ENCODE measurements around the gene RELN. TPM values are rescaled to one million over a fixed set of nuclear protein-coding genes. Genes with fewer than 3 reads are reported as not detected.

The RELN gene
- total RNA-seq, 4 donors from 2014 or later: 0.02 to 0.73 (median 0.39) TPM; not detected in 1

GRCh38 chr7:103894656-103895596, 94.5 kb downstream of the RELN start:
- Histone ChIP-seq H3K27me3 (no peaks in the 10 kb centered on the region), H3K27ac (no peak overlapping the region), H3K4me1 (no peaks in the 10 kb centered on the region), H3K4me3 (no peak overlapping the region), H3K36me3 (no peaks in the 10 kb centered on the region), H3K9me3 (no peaks in the 10 kb centered on the region)
- TF ChIP-seq, protein P1, sequence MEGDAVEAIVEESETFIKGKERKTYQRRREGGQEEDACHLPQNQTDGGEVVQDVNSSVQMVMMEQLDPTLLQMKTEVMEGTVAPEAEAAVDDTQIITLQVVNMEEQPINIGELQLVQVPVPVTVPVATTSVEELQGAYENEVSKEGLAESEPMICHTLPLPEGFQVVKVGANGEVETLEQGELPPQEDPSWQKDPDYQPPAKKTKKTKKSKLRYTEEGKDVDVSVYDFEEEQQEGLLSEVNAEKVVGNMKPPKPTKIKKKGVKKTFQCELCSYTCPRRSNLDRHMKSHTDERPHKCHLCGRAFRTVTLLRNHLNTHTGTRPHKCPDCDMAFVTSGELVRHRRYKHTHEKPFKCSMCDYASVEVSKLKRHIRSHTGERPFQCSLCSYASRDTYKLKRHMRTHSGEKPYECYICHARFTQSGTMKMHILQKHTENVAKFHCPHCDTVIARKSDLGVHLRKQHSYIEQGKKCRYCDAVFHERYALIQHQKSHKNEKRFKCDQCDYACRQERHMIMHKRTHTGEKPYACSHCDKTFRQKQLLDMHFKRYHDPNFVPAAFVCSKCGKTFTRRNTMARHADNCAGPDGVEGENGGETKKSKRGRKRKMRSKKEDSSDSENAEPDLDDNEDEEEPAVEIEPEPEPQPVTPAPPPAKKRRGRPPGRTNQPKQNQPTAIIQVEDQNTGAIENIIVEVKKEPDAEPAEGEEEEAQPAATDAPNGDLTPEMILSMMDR (IDR thresholded peaks at IDR 0.05 in 4 of 5, conservative IDR thresholded peaks at IDR 0.05 in 1 of 5): no peak
- no peak for TF ChIP-seq POLR2A (IDR thresholded peaks at IDR 0.05)
- DNase-seq (no peak), ATAC-seq (no peak)
- intact Hi-C loops (cut with DNase I; ENCODE audit: low total_unique reads) (no loop called here), in situ Hi-C loops (cut with MboI; ENCODE audit: low sequenced_read_pairs in 4 of 4) (no loop called here)

DNA sequence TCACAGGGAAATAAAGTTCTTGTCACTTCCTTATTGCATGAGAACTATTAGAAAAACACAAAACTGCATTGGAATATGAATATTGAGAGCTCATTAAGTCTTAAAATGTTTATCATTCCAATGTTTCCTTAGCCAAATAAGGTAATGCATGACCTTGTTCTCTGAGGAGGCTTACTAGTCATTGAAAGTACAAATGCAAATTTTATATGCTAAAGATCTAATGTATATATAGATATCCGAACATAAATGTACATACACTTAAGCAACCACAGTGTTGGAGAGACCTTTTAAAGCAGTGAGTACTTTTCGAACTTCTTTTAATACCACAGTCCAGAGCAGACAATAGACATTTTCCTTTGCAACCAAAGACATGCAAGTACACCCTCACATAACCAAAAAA, 96.1 kb downstream of the RELN start:
- Histone ChIP-seq H3K4me1 (no peaks in the 10 kb centered on the region), H3K9me3 (no peaks in the 10 kb centered on the region), H3K4me3 (no peak overlapping the region), H3K27ac (no peak overlapping the region), H3K36me3 (no peaks in the 10 kb centered on the region), H3K27me3 (no peaks in the 10 kb centered on the region)
- in situ Hi-C loops (cut with MboI; ENCODE audit: low sequenced_read_pairs in 4 of 4) (no loop called here), intact Hi-C loops (cut with DNase I; ENCODE audit: low total_unique reads) (no loop called here)
- ATAC-seq (no peak), DNase-seq (no peak)
- TF ChIP-seq, protein P1 (IDR thresholded peaks at IDR 0.05 in 4 of 5, conservative IDR thresholded peaks at IDR 0.05 in 1 of 5): no peak
- TF ChIP-seq POLR2A (IDR thresholded peaks at IDR 0.05): no peak

- H3K4me1 ChIP-seq: no peaks in the 10 kb centered on the region
- intact Hi-C loops (cut with DNase I; ENCODE audit: low total_unique reads): no loop called here
- H3K27ac ChIP-seq: no peak overlapping the region
- no peak for ATAC-seq
- no peaks in the 10 kb centered on the region for H3K36me3 ChIP-seq
- H3K9me3 ChIP-seq: no peaks in the 10 kb centered on the region
- no peak overlapping the region for H3K4me3 ChIP-seq
- DNase-seq: no peak
- TF ChIP-seq POLR2A (IDR thresholded peaks at IDR 0.05): no peak
- TF ChIP-seq, protein P1 (IDR thresholded peaks at IDR 0.05 in 4 of 5, conservative IDR thresholded peaks at IDR 0.05 in 1 of 5): no peak
- in situ Hi-C loops (cut with MboI; ENCODE audit: low sequenced_read_pairs in 4 of 4): no loop called here
- H3K27me3 ChIP-seq: no peaks in the 10 kb centered on the region
Observed at GRCh38 chr7:103889451-103889850, 100.0 kb downstream of the RELN start.

DNA sequence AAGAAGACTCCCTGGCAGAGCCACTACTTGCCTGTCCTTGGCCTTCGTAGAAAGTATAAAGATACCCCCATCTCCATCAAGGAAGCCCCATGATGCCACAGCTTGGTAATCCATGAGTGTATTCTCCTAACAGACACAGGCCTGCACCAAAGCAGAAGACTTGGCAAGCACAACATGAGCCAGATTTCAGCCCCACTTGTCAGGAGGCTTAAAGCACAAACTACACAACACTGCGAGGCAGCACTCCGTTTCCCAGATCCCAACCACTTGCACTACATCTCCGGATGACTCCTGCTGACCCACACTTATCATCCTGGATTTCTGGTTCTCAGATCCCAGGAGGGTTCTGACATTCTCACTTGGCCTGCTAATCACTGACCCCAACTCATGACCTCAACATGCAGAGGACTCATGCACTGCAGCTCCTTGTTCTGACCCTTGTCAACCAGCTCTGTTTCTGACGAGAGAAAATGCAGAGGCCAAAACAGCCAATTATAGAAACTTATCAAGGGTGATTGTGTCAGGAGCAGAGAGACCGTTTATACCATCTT, 100.8 kb downstream of the RELN start:
- Histone ChIP-seq H3K4me1 (no peaks in the 10 kb centered on the region), H3K27ac (no peak overlapping the region), H3K27me3 (no peaks in the 10 kb centered on the region), H3K4me3 (no peak overlapping the region), H3K36me3 (no peaks in the 10 kb centered on the region), H3K9me3 (no peaks in the 10 kb centered on the region)
- no peak for ATAC-seq
- in situ Hi-C loops (cut with MboI; ENCODE audit: low sequenced_read_pairs in 4 of 4) (no loop called here), intact Hi-C loops (cut with DNase I; ENCODE audit: low total_unique reads) (no loop called here)
- DNase-seq: no peak
- no peak for TF ChIP-seq POLR2A (IDR thresholded peaks at IDR 0.05)
- TF ChIP-seq, protein P1 (IDR thresholded peaks at IDR 0.05 in 4 of 5, conservative IDR thresholded peaks at IDR 0.05 in 1 of 5): no peak

All from gastrocnemius medialis (tissue), 4 donors.